Transverse colon (tissue), 4 donors: ENCODE measurements around the gene GLIS2. TPM values are rescaled to one million over a fixed set of nuclear protein-coding genes. Genes with fewer than 3 reads are reported as not detected.
A peak's percentile ranks its signal among the peaks of the same experiment; 100 is the strongest.

Source experiments
- DNase-seq: peaks from one replicate; pipeline ENCODE4 v3.0.0-alpha.2; 2019
- H3K27ac ChIP-seq, 4 donors: fragments of 200-600 bp; sonication (generic); 2 replicates each; pipeline ENCODE4 v1.5.1; 2016 to 2018; ENCODE audit warnings: inconsistent platforms in 4 of 4
- H3K27me3 ChIP-seq: fragments of 200-600 bp; sonication (generic); 2 replicates; pipeline ENCODE4 v1.5.1; 2017; ENCODE audit warnings: inconsistent platforms
- H3K36me3 ChIP-seq, 4 donors: fragments of 200-600 bp; sonication (generic); 2 replicates each; pipeline ENCODE4 v1.5.1; 2017 to 2019; ENCODE audit warnings: inconsistent platforms in 4 of 4
- H3K4me1 ChIP-seq, 4 donors: fragments of 200-600 bp; sonication (generic); 2 replicates each; pipeline ENCODE4 v1.5.1; 2017 to 2020; ENCODE audit warnings: inconsistent platforms in 4 of 4
- H3K4me3 ChIP-seq, 4 donors: fragments of 200-600 bp; sonication (generic); 1 replicate in 1 of 4; 2 replicates in 3 of 4; pipeline versions ENCODE4 v1.5.1 to v1.6.1; 2017 to 2019; ENCODE audit warnings: inconsistent platforms in 4 of 4
- H3K9me3 ChIP-seq, 2 donors: fragments of 200-600 bp; sonication (generic); 2 replicates each; pipeline ENCODE4 v1.5.1; 2017 to 2019; ENCODE audit warnings: inconsistent platforms in 2 of 2
- CTCF ChIP-seq, 5 experiments: fragments of 200-600 bp in 3 of 5; fragments of 450-650 bp in 2 of 5; sonication (generic) in 3 of 5; IDR thresholded peaks; 1 replicate in 2 of 5; 2 replicates in 3 of 5; pipeline ENCODE4 v1.5.1; 2016 to 2017; ENCODE audit warnings: antibody characterized with exemption in 5 of 5, inconsistent platforms in 3 of 5, mild to moderate bottlenecking in 2 of 5, moderate library complexity in 1 of 5
- EP300 ChIP-seq: sonication (generic); formaldehyde crosslinking; IDR thresholded peaks from one replicate; pipeline ENCODE4 v1.6.1; 2017; ENCODE audit warnings: antibody characterized with exemption, low read depth
- POLR2A ChIP-seq: fragments of 450-650 bp; IDR thresholded peaks from one replicate; pipeline ENCODE4 v1.6.1; 2016; ENCODE audit warnings: antibody characterized with exemption, mild to moderate bottlenecking, moderate library complexity
- POLR2AphosphoS5 ChIP-seq, 3 donors: sonication (generic); formaldehyde crosslinking; IDR thresholded peaks; one replicate each; pipeline ENCODE4 v1.6.1; 2016; ENCODE audit warnings: antibody characterized with exemption in 3 of 3
- WGBS, 2 donors: methylation state at CpG; one replicate each; pipeline ENCODE4 v1.1.5; 2018; ENCODE audit warnings: low coverage in 1 of 2; 5-methylcytosine and 5-hydroxymethylcytosine counted together
- in situ Hi-C, 4 donors: fragments of 200-750 bp; cut with MboI; loops; one replicate each; pipeline versions ENCODE4 v1.15.0 to v1.15.1; 2017; ENCODE audit warnings: low sequenced_read_pairs in 3 of 4, low pct_ligation_motif_present in 1 of 4, low pct_unique_long_range_greater_than_20kb in 1 of 4
- intact Hi-C: fragments of 100-400 bp; cut with DNase I; formaldehyde crosslinking; loops from one replicate; pipeline ENCODE4 v1.15.1; 2023; ENCODE audit warnings: low total_unique reads
- total RNA-seq, 4 donors: library from RNA; depleted of rRNA; stranded (reverse); fragments of >200 nt; gene quantifications; one replicate each; pipeline ENCODE4 v1.1.0, GENCODE V29; 2016

The GLIS2 gene
- total RNA-seq, 4 donors from 2014 or later: 0.68 to 5.0 (median 1.8) TPM

- intact Hi-C loops: no loop called here
- no peak overlapping the region for H3K4me3 ChIP-seq
- H3K4me1 ChIP-seq: peaks cover 41 to 72% (median 63%) of the 10 kb centered on the region in 4 donors
- no peak for DNase-seq
- WGBS, 2 donors: 85 to 87% methylated on average over 3 to 19 of the region's 19 CpGs
- no peaks in the 10 kb centered on the region for H3K36me3 ChIP-seq
- no peak for TF ChIP-seq EP300
- no peak for TF ChIP-seq CTCF (IDR thresholded peaks at IDR 0.05)
- TF ChIP-seq POLR2A: no peak
- TF ChIP-seq POLR2AphosphoS5 (IDR thresholded peaks at IDR 0.05): no peak
- H3K27ac ChIP-seq: peak overlapping the region in 1 of 4 donors; percentile 28
- in situ Hi-C loops: no loop called here
- H3K9me3 ChIP-seq: no peaks in the 10 kb centered on the region
- H3K27me3 ChIP-seq: peaks cover 14% of the 10 kb centered on the region
Observed at GRCh38 chr16:4321286-4322120, 5.6 kb downstream of the GLIS2 start.

GRCh38 chr16:4322121-4323052, 6.5 kb downstream of the GLIS2 start:
- no peak for DNase-seq
- H3K36me3 ChIP-seq: no peaks in the 10 kb centered on the region
- intact Hi-C loops (no loop called here), in situ Hi-C loops (no loop called here)
- H3K9me3 ChIP-seq: no peaks in the 10 kb centered on the region
- H3K27me3 ChIP-seq: peaks cover 9% of the 10 kb centered on the region
- 83% methylated on average over 30 of the region's 30 CpGs; no CpG with 5 or more reads in 1 of the 2 donors for WGBS, 2 donors
- peaks cover 39 to 70% (median 58%) of the 10 kb centered on the region in 4 donors for H3K4me1 ChIP-seq
- no peak overlapping the region for H3K4me3 ChIP-seq
- peak overlapping the region; percentile 74 to 91 (median 77) for H3K27ac ChIP-seq
- TF ChIP-seq CTCF (IDR thresholded peaks at IDR 0.05) (no peak), POLR2A (no peak), POLR2AphosphoS5 (IDR thresholded peaks at IDR 0.05) (no peak), EP300 (no peak)

- no peaks in the 10 kb centered on the region for H3K9me3 ChIP-seq
- H3K4me3 ChIP-seq: no peak overlapping the region
- peaks cover 13% of the 10 kb centered on the region for H3K27me3 ChIP-seq
- no peak for DNase-seq
- peak overlapping the region; percentile 74 to 91 (median 77) for H3K27ac ChIP-seq
- H3K4me1 ChIP-seq: peaks cover 31 to 70% (median 59%) of the 10 kb centered on the region in 4 donors
- intact Hi-C loops (no loop called here), in situ Hi-C loops (no loop called here)
- H3K36me3 ChIP-seq: no peaks in the 10 kb centered on the region
- no peak for TF ChIP-seq POLR2AphosphoS5 (IDR thresholded peaks at IDR 0.05)
- WGBS, 2 donors: 75% methylated on average over 19 of the region's 21 CpGs; no CpG with 5 or more reads in 1 of the 2 donors
Observed at GRCh38 chr16:4323071-4323844, 7.4 kb downstream of the GLIS2 start.

- no peaks in the 10 kb centered on the region for H3K9me3 ChIP-seq
- 31% methylated on average over 9 of the region's 12 CpGs; no CpG with 5 or more reads in 1 of the 2 donors for WGBS, 2 donors
- no peak overlapping the region for H3K4me3 ChIP-seq
- in situ Hi-C loops (no loop called here), intact Hi-C loops (no loop called here)
- peak overlapping the region; percentile 74 to 91 (median 77) for H3K27ac ChIP-seq
- peaks cover 17% of the 10 kb centered on the region for H3K27me3 ChIP-seq
- H3K36me3 ChIP-seq: no peaks in the 10 kb centered on the region
- DNase-seq: peak; percentile 40
- peaks cover 30 to 72% (median 59%) of the 10 kb centered on the region in 4 donors for H3K4me1 ChIP-seq
- TF ChIP-seq CTCF (IDR thresholded peaks at IDR 0.05) (no peak), EP300 (no peak), POLR2A (no peak), POLR2AphosphoS5 (IDR thresholded peaks at IDR 0.05) (no peak)
Observed at GRCh38 chr16:4323845-4324488, 8.1 kb downstream of the GLIS2 start.
